ENCODE results near the gene EPS15.
A peak's percentile ranks its signal among the peaks of the same experiment; 100 is the strongest.
"Not testable (repeated sequence)": the region's sequence is repeated elsewhere in the genome, so short reads cannot be mapped to it uniquely, and the experiment has no call there.

EPS15 gene

DNA sequence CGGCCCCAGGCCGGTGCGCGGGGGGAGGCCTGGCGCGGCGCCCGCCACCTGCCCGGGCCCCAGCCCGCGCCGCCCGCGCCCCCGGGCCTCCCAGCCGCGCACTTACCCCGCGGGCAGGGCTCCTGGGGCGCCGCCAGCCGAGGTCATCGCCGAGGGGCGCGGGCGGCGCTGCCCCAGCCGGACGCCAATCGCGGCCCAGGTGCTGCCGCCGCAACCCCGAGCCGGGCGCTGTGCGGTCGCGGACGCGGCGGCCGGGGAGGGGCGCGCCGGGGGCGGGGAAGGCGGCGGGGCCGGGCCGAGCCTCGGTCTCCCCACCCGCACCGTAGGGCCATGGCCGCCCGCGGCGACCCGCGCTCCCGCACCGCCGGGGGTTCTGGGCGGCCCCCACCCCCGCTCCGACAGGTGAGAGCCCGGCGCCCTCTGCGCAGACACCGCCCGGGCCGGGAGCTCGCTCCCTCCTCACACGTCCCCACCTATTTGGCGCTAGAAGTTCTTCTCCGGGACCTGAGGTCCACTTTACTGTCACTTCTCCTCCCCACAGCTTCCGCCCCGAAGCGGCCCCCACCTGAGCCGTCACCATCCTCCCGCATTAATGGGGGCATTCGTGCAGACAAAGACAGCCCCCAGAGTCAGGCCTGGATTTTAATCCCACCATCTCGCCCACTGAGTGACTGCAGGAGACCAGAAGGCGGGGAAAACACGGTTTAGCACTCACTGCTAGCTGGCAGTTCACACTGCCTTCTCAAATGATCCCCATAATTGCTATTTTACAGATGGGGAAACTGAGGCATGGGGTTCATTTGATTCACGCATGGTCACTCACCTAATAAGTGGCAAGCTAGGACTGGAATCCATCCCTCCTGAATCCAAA, 188.5 kb downstream of the EPS15 start, which contains the start of gene TTC39A:
Gene TTC39A, minus strand, starts transcription at position 232 of the 871 bp plus-strand sequence. Its CDS starts 85 bp downstream, at position 147.
- Histone ChIP-seq H3K4me1 (ENCODE audit: insufficient read depth, low read length) (peaks cover 5% of the 10 kb centered on the region), H3K36me3 (ENCODE audit: insufficient read depth, low read length) (no peaks in the 10 kb centered on the region), H3K4me3 (ENCODE audit: low read length) (peak within 1 kb of the TSS; percentile 33), H2AFZ (ENCODE audit: low read depth, low read length) (no peak within 1 kb of the TSS), H3K27me3 (ENCODE audit: insufficient read depth, low read length) (peaks cover 38% of the 10 kb centered on the region), H3K9me3 (ENCODE audit: low read length) (no peaks in the 10 kb centered on the region)

DNA sequence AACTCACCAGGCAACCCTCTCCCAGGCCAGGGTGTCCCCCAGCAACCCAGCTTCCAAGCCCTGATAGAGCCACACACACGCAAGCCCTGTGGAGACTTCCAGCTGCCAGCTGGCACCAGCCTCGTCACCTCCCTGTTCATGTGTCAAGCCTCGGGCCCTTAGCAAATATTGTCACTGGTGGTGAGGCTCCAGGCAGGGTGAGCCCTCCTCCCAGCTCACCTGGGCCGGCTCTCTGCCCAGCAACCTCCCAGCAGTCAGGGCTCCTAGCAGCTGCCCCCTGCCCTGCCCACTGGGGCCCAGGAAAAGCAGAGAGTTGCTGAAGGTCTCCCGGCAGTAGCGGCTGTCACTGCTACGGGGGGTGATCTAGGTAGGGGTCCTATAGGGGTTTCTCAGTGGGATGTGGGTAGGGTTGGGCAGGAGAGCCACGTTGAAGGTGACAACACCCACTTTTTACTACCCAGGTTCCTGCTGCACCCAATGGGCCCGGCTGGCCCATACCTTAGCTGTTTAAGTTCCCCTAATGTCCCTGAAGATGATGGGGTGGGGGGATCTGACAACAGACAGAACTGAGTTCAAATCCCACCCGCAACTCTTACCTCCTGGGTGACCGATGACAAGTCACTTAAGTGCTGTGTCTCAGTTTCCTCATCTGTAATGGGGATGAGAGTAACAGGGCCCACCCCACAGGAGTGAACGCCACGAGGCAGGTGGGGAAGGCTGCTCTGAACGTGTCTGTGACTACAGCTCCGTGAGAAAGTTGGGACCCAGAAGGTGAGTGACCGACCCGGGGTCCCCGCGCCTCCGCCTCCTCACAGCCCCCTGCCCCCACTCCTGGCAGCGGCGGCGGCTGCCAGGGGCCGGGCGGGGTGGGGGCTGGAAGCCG, 189.4 kb downstream of the EPS15 start:
- Histone ChIP-seq H3K36me3 (ENCODE audit: insufficient read depth, low read length) (no peaks in the 10 kb centered on the region), H3K9me3 (ENCODE audit: low read length) (no peaks in the 10 kb centered on the region), H3K4me3 (ENCODE audit: low read length) (no peak overlapping the region), H3K27me3 (ENCODE audit: insufficient read depth, low read length) (peaks cover 38% of the 10 kb centered on the region), H2AFZ (ENCODE audit: low read depth, low read length) (no peak overlapping the region), H3K4me1 (ENCODE audit: insufficient read depth, low read length) (peaks cover 5% of the 10 kb centered on the region)

DNA sequence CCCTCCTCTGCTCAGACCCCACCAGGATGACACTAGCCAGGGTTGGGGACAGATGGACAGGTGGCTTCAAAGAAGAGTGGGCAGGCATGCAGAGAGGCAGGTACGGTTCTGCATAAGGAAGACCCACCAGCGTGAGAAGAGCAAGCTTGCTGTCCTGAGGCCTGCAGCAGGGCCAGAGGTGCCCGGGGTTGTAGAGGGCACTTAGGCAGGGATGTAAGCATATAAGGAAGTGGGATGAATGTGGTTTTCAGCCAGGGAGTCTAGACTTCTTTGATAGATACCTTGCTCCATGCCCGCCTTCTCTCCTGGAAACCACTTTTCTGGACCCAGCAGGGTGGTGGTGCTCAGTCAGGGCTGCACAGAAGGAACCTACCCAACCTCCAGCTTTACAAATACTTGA, 190.1 kb downstream of the EPS15 start:
- no peaks in the 10 kb centered on the region for H3K36me3 ChIP-seq (ENCODE audit: insufficient read depth, low read length)
- no peaks in the 10 kb centered on the region for H3K9me3 ChIP-seq (ENCODE audit: low read length)
- peaks cover 5% of the 10 kb centered on the region for H3K4me1 ChIP-seq (ENCODE audit: insufficient read depth, low read length)
- no peak overlapping the region for H3K4me3 ChIP-seq (ENCODE audit: low read length)
- H2AFZ ChIP-seq (ENCODE audit: low read depth, low read length): no peak overlapping the region
- H3K27me3 ChIP-seq (ENCODE audit: insufficient read depth, low read length): peaks cover 38% of the 10 kb centered on the region

DNA sequence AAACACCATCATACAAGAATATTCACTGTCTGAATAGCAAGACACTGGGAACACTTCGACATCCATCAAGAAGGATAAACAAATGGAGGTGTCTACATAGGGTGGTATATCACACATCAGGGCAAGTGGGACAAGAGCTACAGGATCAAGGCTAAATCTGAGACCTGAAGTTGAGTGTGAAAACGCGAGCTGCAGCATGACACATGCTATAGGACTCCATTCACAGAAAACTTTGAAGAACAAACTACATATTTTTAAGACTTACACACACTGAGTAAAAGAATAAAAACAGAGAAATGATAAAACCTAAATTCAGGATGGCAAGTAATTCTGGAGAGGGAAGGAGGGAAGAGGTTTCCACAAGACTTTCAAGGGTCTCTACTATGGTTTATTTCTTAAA, 190.8 kb downstream of the EPS15 start:
- peaks cover 38% of the 10 kb centered on the region for H3K27me3 ChIP-seq (ENCODE audit: insufficient read depth, low read length)
- no peak overlapping the region for H2AFZ ChIP-seq (ENCODE audit: low read depth, low read length)
- H3K36me3 ChIP-seq (ENCODE audit: insufficient read depth, low read length): no peaks in the 10 kb centered on the region
- H3K4me3 ChIP-seq (ENCODE audit: low read length): no peak overlapping the region
- no peaks in the 10 kb centered on the region for H3K9me3 ChIP-seq (ENCODE audit: low read length)
- H3K4me1 ChIP-seq (ENCODE audit: insufficient read depth, low read length): peaks cover 5% of the 10 kb centered on the region

DNA sequence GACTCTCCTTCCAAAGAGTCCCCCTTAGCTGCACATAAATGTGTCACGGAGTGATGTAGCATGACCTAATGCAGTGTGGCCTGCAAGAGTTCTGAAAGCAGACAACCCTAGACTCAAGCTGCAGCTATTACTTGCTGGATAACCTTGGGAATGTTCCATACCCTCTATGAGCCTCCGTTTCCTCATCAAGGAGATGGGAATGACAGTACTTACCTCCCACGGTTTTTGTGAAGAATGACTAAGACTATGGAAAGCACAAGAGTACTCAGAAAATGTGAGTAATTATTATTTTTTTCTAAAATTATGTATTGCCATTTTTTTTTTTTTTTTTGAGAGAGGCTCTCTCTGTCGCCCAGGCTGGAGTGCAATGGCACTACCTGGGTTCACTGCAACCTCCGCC, 191.7 kb downstream of the EPS15 start:
- H3K36me3 ChIP-seq (ENCODE audit: insufficient read depth, low read length): no peaks in the 10 kb centered on the region
- peaks cover 38% of the 10 kb centered on the region for H3K27me3 ChIP-seq (ENCODE audit: insufficient read depth, low read length)
- no peak overlapping the region for H2AFZ ChIP-seq (ENCODE audit: low read depth, low read length)
- H3K9me3 ChIP-seq (ENCODE audit: low read length): no peaks in the 10 kb centered on the region
- peaks cover 5% of the 10 kb centered on the region for H3K4me1 ChIP-seq (ENCODE audit: insufficient read depth, low read length)
- no peak overlapping the region for H3K4me3 ChIP-seq (ENCODE audit: low read length)

DNA sequence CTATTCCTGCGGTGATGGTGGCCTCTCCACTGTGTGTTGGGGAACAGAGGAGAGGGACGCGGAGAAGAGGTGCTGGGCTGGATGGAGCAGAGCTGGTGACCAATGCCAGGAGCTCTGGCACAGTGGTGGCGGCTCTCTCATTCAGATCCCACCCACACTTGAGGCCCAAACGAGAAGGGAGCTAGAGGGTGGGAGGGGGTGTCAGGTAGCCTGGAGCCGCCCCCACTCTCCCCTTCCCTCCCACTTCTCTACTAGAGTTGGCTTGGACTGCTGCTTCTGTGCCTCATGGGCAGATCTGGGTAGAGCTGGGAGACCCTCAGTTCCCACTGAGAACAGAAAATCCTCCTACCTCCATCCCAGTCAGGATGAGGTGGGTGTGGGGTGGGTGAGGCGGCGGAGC, 192.2 kb downstream of the EPS15 start:
- peaks cover 37% of the 10 kb centered on the region for H3K27me3 ChIP-seq (ENCODE audit: insufficient read depth, low read length)
- peaks cover 5% of the 10 kb centered on the region for H3K4me1 ChIP-seq (ENCODE audit: insufficient read depth, low read length)
- H3K4me3 ChIP-seq (ENCODE audit: low read length): no peak overlapping the region
- H3K36me3 ChIP-seq (ENCODE audit: insufficient read depth, low read length): no peaks in the 10 kb centered on the region
- no peaks in the 10 kb centered on the region for H3K9me3 ChIP-seq (ENCODE audit: low read length)
- H2AFZ ChIP-seq (ENCODE audit: low read depth, low read length): no peak overlapping the region

DNA sequence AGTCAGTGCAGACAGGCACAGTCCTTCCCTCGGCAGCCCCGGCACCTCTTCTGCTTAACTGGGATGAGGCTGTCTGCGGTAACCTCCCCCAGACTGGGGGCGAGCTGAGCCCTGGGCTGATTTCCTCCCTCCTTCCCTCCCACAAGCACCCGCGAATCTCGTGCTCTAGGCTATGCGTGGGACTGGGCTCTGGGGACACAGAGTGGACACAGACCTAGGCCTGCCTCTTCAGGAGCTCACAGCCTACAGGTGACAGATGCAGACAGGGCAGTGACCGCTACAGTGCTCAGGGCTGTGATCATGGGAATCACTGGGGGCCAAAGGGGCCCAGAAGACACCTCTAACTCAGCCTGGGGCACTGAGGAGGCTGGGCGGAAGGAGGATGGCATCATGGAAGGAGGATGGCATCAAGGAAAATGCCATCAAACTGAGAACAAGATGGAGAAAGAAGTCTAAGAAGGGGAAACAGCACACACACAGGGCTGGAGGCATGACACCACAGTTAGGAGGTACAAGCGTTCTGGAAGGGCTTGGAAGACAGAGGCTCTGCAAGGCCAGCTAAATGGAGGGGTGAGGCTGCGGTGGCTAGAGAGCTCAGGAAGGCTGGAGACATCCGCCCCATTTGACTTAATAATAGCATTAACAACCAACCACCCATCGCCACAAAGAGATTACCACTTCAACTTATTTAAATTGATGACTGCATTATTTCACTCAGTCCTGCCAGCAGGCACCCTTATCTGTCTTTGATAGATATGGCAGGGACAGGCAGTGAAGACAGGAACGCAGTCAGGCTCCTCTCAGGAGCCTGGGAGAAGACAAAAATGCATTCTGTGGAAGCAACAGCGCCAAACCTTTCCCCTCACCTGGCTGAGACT, 192.9 kb downstream of the EPS15 start:
- Histone ChIP-seq H3K4me1 (ENCODE audit: insufficient read depth, low read length) (no peaks in the 10 kb centered on the region), H3K9me3 (ENCODE audit: low read length) (no peaks in the 10 kb centered on the region), H2AFZ (ENCODE audit: low read depth, low read length) (no peak overlapping the region), H3K36me3 (ENCODE audit: insufficient read depth, low read length) (no peaks in the 10 kb centered on the region), H3K4me3 (ENCODE audit: low read length) (no peak overlapping the region), H3K27me3 (ENCODE audit: insufficient read depth, low read length) (peaks cover 30% of the 10 kb centered on the region)

DNA sequence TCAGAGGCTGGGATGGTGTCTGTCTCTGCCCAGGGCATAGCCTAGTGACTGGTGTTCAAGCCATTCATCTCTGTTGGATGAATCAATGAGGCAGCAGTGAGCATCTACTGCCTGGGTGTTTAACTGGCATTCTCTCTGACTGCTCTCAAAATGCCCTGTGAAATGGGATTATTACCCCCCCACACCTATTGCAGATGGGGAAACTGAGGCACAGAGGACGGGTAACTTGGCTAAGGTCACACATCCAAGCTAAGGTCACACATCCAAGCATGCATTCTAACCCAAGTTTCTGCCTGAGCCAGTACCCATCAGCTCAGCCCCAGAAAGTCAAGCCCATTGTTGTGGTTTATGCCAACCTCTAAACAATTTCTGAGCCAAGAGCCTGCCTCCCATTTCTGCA, 193.7 kb downstream of the EPS15 start:
- Histone ChIP-seq H2AFZ (ENCODE audit: low read depth, low read length) (no peak overlapping the region), H3K4me3 (ENCODE audit: low read length) (no peak overlapping the region), H3K27me3 (ENCODE audit: insufficient read depth, low read length) (peaks cover 24% of the 10 kb centered on the region), H3K4me1 (ENCODE audit: insufficient read depth, low read length) (no peaks in the 10 kb centered on the region), H3K9me3 (ENCODE audit: low read length) (no peaks in the 10 kb centered on the region), H3K36me3 (ENCODE audit: insufficient read depth, low read length) (no peaks in the 10 kb centered on the region)

DNA sequence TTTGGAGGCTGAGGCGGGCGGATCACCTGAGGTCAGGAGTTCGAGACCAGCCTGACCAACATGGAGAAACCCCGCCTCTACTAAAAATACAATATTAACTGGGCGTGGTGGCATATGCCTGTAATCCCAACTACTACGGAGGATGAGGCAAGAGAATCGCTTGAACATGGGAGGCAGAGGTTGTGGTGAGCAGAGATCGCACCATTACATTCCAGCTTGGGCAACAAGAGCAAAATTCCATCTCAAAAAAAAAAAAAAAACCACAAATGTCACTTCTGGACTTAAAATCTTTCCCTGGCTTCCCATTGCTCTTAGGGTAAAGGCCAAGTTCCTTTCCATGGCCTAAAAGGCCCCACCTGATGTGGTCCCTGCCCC, 194.1 kb downstream of the EPS15 start:
- not testable (repeated sequence) for H3K4me3 ChIP-seq (ENCODE audit: low read length); H3K36me3 ChIP-seq (ENCODE audit: insufficient read depth, low read length); H2AFZ ChIP-seq (ENCODE audit: low read depth, low read length); H3K4me1 ChIP-seq (ENCODE audit: insufficient read depth, low read length); H3K9me3 ChIP-seq (ENCODE audit: low read length)
- peaks cover 23% of the 10 kb centered on the region for H3K27me3 ChIP-seq (ENCODE audit: insufficient read depth, low read length)

DNA sequence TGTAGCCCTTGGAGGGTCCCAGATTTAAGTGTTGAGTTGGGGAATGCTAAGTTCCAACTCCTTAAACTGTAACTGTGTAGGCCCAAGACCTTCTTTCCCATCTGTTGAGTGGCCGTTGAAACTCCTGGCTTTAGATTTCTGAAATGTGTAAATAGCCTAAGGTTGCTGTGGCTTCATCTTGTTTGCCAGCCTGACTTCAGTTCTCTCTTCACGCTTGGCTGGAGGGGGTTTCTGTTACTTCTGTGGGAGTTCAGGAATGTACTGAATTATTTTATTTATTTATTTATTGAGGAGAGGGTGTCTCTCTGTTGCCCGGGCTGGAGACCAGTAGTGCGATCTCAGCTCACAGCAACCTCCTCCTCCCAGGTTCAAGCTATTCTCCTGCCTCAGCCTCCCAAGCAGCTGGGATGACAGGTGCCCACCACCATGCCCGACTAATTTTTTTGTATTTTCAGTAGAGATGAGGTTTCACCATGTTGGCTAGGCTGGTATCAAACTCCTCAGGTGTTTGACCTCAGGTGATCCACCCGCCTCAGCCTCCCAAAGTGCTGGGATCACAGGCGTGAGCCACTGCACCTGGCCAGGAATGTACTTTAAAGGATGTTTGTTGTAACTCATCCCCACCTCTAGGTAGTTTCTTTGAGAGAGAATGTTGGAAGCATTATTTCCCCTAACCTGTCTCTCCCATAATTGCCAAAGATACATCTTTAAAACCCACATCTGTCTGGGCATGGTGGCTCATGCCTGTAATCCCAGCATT, 194.6 kb downstream of the EPS15 start:
- H3K27me3 ChIP-seq (ENCODE audit: insufficient read depth, low read length): peaks cover 17% of the 10 kb centered on the region
- H3K9me3 ChIP-seq (ENCODE audit: low read length): no peaks in the 10 kb centered on the region
- H3K4me3 ChIP-seq (ENCODE audit: low read length): no peak overlapping the region
- no peaks in the 10 kb centered on the region for H3K36me3 ChIP-seq (ENCODE audit: insufficient read depth, low read length)
- H2AFZ ChIP-seq (ENCODE audit: low read depth, low read length): no peak overlapping the region
- H3K4me1 ChIP-seq (ENCODE audit: insufficient read depth, low read length): no peaks in the 10 kb centered on the region

DNA sequence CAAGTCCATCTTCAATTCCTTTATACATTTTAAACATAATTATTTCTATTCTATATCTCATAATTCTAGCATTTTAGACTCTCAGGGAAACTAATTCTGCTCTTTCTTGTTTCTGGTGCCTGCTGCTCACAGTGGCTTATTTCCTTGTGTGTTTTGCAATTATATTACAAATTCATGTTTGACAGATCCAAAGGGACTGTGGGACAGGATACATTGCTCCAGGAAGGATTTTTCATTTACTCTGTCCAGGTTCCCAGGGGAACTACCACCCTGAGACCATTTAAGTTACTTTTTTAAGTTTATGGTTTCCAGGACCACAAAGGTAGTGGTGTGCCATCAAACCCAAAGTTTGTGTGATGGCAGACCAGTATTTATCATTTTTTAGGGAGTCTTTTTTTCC, 195.3 kb downstream of the EPS15 start:
- H3K36me3 ChIP-seq (ENCODE audit: insufficient read depth, low read length): no peaks in the 10 kb centered on the region
- peaks cover 14% of the 10 kb centered on the region for H3K27me3 ChIP-seq (ENCODE audit: insufficient read depth, low read length)
- no peak overlapping the region for H2AFZ ChIP-seq (ENCODE audit: low read depth, low read length)
- H3K4me3 ChIP-seq (ENCODE audit: low read length): no peak overlapping the region
- H3K4me1 ChIP-seq (ENCODE audit: insufficient read depth, low read length): no peaks in the 10 kb centered on the region
- H3K9me3 ChIP-seq (ENCODE audit: low read length): no peaks in the 10 kb centered on the region

DNA sequence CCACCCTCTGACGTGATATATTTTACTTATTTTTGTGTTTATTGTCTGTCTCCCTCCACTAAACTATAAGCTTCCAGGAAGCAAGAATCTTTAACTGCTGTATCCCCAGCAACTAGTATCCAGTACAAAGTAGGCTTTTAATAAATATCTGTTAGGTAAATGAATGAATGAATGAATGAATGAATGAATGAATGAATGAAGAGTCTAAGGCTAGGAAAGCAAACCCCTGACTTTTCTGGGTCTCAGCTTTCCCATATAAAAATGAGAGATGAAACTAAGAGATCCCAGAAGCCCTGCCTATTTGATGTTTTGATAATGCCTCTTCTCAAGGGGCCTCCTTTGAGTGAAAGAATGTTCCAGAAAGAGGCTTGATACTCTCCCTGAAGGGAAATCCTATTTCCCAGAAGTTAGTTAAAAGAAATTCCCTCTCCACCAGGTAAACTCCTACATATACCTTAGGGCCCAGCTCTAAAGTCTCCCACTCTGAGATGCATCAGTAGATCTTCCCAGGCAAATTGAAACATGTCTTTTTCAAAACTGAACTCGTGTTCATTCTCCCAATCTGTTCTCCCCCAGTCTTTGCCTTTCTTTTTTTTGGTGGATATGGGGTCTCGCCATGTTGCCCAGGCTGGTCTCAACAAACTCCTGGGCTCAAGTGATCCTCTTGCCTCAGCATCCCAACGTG, 196.5 kb downstream of the EPS15 start:
- Histone ChIP-seq H3K27me3 (ENCODE audit: insufficient read depth, low read length) (peaks cover 10% of the 10 kb centered on the region), H3K4me3 (ENCODE audit: low read length) (no peak overlapping the region), H2AFZ (ENCODE audit: low read depth, low read length) (no peak overlapping the region), H3K36me3 (ENCODE audit: insufficient read depth, low read length) (no peaks in the 10 kb centered on the region), H3K4me1 (ENCODE audit: insufficient read depth, low read length) (no peaks in the 10 kb centered on the region), H3K9me3 (ENCODE audit: low read length) (no peaks in the 10 kb centered on the region)

Measured in neuron (in vitro differentiated cells).